GM10847 (cell line): ENCODE results near the gene ENOX1.

ENCODE experiments used
- POLR2A ChIP-seq: IDR thresholded peaks from 2 replicates; pipeline ENCODE4 v1.6.1; 2011; ENCODE audit not compliant: insufficient read length; ENCODE audit errors: extremely low read depth

The ENOX1 gene

GRCh38 chr13:43786766-43787517, at the start of gene ENOX1:
TSS of gene ENOX1 (minus strand) at chr13:43786972.
- TF ChIP-seq POLR2A: no peak

DNA sequence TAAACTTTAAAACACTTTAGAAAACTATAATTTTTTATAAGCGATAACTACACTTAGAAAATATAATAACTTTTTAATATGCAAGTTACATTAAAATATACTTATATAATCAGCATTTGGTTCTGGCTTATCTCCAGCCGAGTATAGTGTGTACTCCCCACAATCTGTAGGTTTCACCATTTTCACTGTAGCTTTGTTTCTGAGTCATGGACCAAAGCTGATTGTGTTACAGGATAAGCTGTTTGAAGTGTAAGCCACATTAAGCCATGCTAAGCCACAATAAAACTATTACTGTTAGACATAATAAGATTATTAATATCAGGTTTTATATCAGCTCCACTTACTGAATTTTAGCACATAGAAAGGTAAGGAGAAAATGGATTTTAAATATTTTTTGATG, 48.9 kb upstream of the ENOX1 start:
- TF ChIP-seq POLR2A: no peak

DNA sequence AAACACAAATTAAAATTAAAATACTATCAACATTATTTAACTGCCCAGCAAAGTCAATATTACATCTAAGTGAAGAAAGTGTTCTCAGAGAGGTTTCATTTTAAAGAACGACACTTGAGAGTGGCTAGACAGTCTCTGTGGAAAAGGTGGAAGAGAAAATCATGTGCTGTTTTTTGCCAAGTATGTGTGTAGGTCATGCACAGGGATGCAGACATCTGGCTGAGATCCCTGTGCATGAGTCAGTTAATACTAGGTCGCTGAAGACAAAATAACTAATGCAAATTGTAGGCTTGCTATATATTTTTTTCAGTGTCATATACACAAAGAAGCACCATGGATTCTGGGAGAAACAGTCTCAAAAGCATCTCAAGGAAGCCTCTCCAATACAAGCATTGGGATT, 44.3 kb upstream of the ENOX1 start:
- TF ChIP-seq POLR2A: no peak

- TF ChIP-seq POLR2A: no peak
Measured at GRCh38 chr13:43830497-43830881, 43.7 kb upstream of the ENOX1 start.

DNA sequence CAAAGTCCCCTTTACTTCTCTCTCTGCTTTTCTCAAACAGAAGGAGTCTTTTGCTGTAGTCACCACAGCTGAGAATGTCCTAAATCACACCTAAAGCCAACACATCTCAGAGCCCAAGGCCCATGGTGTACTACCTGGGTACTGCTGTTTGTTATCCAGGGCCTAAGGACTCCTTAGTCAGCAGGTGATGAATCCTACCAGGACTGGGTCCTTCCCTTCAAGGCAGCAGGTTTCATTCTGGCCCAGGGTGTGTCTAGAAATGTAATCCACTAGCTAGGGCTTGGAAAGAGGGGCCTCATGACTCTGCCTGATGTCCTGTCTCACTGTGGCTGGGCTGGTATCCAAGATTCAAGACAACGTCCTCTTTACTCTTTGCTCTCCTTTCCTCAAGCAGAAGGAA, 36.2 kb upstream of the ENOX1 start:
- no peak for TF ChIP-seq POLR2A

- TF ChIP-seq POLR2A: no peak
Measured at GRCh38 chr13:43816401-43816889, 29.7 kb upstream of the ENOX1 start.

DNA sequence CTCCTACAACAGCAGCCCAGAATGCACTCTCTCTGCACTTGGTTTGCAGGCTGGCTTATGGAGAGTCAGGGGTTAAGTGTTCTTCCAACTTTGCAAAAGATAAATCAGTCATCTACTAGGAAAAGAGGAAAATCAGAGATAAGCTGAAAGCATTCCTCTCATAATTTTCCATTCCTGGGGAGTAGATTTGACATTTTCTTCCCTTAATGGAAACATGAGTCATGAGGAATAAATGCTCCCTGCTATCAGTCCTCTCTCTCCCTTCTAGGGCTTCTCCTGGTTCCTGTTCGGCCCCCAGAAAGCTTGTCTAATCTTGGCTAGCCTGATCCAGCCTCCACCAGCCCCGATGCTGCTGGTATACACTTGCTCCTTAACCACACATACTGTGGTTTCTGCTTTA, 28.4 kb upstream of the ENOX1 start:
- no peak for TF ChIP-seq POLR2A

DNA sequence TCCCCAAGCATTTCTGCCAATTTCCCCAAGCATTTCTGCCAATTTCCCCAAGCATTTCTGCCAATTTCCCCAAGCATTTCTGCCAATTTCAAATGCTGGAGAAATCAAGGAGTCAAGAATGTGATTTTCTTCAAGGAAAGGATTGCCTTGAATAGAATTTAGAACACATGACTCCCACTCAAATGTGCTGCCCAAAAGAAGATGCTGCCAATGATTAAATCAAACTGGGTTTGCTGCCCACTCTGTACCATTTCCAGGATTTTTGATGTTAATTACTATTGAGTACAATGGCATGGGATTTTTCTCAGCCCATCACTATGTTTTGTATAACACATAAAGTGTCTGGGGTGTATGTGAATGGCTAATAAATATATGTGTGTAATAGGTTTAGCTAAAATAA, 21.9 kb upstream of the ENOX1 start:
- TF ChIP-seq POLR2A: no peak

DNA sequence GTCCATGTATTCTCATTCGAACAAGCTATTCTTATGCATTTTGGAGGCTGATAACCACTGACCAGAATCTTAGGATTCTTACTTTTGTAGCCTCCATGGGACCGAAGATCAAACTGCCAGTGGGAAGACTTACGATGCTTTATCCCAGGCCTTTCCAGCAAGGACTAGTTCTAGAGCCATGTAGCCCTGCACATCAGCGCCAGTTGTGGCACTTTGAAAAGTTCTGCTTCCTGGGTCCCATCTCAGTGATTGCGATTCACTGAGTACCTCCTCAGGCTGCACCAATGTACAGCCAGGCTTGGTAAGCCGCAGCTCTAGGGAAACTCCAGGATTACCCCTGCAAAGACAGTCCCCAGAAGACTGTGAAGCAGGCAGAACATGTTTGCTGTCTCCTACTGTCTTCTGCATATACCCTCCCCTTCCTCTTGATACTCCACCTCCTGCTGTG, 18.9 kb upstream of the ENOX1 start:
- no peak for TF ChIP-seq POLR2A

GRCh38 chr13:43805071-43805468, 18.3 kb upstream of the ENOX1 start:
- no peak for TF ChIP-seq POLR2A

GRCh38 chr13:43804461-43805070, 17.8 kb upstream of the ENOX1 start:
- TF ChIP-seq POLR2A: no peak

DNA sequence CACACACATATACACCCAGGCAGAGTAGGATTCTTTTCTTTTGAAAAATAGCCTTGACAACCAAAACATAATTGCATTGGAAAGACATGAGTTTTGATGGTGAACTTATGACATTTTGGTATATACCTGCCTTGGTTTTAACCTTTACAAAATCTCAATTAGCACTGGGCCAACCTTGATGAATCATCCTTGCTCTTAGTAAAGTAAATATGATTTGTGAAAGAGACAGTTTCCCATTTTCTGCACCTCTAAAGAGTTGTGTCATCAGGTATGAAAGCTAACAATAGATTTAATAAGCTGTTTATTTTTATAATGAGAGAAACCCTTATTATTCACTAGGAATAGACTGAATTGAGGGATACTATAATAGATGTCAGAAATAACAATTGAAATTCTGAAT, 15.7 kb upstream of the ENOX1 start:
- no peak for TF ChIP-seq POLR2A

GRCh38 chr13:43800828-43801227, 14.1 kb upstream of the ENOX1 start:
- TF ChIP-seq POLR2A: no peak

- no peak for TF ChIP-seq POLR2A
Measured at GRCh38 chr13:43799191-43799590, 12.4 kb upstream of the ENOX1 start.

DNA sequence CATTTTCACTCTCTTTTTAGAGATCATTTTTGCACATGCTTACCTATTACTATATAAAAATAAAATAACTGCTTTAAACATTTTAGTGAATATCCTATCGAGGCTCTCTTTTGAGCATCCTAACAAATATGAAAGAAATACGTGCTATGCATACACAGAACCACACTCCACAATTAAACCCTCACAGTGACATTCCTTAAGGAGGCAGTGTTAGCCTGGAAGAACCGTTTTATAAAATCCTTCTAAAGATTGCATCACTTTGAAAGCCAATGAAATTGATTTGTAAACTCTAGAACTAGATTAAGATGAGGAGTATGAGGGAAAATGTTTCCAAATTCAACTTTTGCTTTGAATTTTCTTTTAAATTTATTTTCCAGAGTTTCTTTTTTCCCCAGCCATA, 11.1 kb upstream of the ENOX1 start:
- no peak for TF ChIP-seq POLR2A

- TF ChIP-seq POLR2A: no peak
Measured at GRCh38 chr13:43797159-43797558, 10.4 kb upstream of the ENOX1 start.

DNA sequence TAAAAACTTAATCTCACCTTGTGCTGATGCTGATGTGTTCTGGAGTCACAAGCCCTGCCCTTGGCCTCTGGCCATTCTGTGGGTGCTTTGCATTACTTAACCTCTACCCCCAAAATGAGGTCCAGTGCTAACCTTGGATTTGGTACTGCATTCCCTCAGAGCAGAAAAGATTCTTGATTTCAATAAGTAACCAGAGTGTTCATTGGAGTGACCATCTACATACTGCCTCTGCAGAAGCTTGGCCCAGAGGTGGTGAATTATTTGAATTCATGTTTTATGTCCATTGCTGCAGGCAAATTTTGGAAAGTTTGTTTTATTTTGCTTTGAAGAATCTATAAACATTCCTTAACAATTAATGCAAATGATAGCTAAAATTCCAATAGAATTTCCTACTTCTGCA, 7.6 kb upstream of the ENOX1 start:
- no peak for TF ChIP-seq POLR2A
